Pulmonary artery endothelial cell (primary cell): ENCODE measurements around the gene ITGA1. TPM values are rescaled to one million over a fixed set of nuclear protein-coding genes. Genes with fewer than 3 reads are reported as not detected.
"Not testable (repeated sequence)": the region's sequence is repeated elsewhere in the genome, so short reads cannot be mapped to it uniquely, and the experiment has no call there.

Experiments used
- DNase-seq: peaks from one replicate; pipeline ENCODE4 v3.0.0-alpha.2; 2011; ENCODE audit warnings: low read depth, low spot score
- total RNA-seq: library from RNA; depleted of rRNA; stranded (reverse); fragments of >200 nt; gene quantifications from 2 replicates; pipeline ENCODE4 v1.2.3, GENCODE V29; 2014

The ITGA1 gene
- total RNA-seq, 1 donor from 2014 or later: 2.2 TPM

GRCh38 chr5:52800394-52801213, 12.9 kb downstream of the ITGA1 start:
- DNase-seq: no peak

- DNase-seq: no peak
Observed at GRCh38 chr5:52801329-52801728, 13.6 kb downstream of the ITGA1 start.

GRCh38 chr5:52802272-52802973, 14.7 kb downstream of the ITGA1 start:
- DNase-seq: no peak

- DNase-seq: no peak
Observed at GRCh38 chr5:52802974-52803336, 15.2 kb downstream of the ITGA1 start.

GRCh38 chr5:52804387-52804791, 16.7 kb downstream of the ITGA1 start:
- DNase-seq: no peak

- no peak for DNase-seq
Observed at GRCh38 chr5:52804981-52805380, 17.3 kb downstream of the ITGA1 start.

GRCh38 chr5:52805615-52806014, 17.9 kb downstream of the ITGA1 start:
- DNase-seq: no peak

- no peak for DNase-seq
Observed at GRCh38 chr5:52807037-52807436, 19.3 kb downstream of the ITGA1 start.

- no peak for DNase-seq
Observed at GRCh38 chr5:52807723-52808122, 20.0 kb downstream of the ITGA1 start.

- DNase-seq: no peak
Observed at GRCh38 chr5:52808316-52808901, 20.7 kb downstream of the ITGA1 start.

- DNase-seq: no peak
Observed at GRCh38 chr5:52809884-52810283, 22.2 kb downstream of the ITGA1 start.

- DNase-seq: no peak
Observed at GRCh38 chr5:52810426-52810825, 22.7 kb downstream of the ITGA1 start.

GRCh38 chr5:52811067-52811749, 23.5 kb downstream of the ITGA1 start:
- no peak for DNase-seq

- peak; percentile 49 for DNase-seq
Observed at GRCh38 chr5:52814352-52815148, 26.8 kb downstream of the ITGA1 start.

GRCh38 chr5:52817818-52818217, 30.1 kb downstream of the ITGA1 start:
- no peak for DNase-seq

GRCh38 chr5:52818360-52818759, 30.6 kb downstream of the ITGA1 start:
- DNase-seq: no peak

GRCh38 chr5:52818807-52819206, 31.1 kb downstream of the ITGA1 start:
- DNase-seq: not testable (repeated sequence)

- DNase-seq: no peak
Observed at GRCh38 chr5:52821901-52822300, 34.2 kb downstream of the ITGA1 start.

- no peak for DNase-seq
Observed at GRCh38 chr5:52822437-52822836, 34.7 kb downstream of the ITGA1 start.

GRCh38 chr5:52824827-52825226, 37.1 kb downstream of the ITGA1 start:
- DNase-seq: no peak

- DNase-seq: no peak
Observed at GRCh38 chr5:52825826-52826225, 38.1 kb downstream of the ITGA1 start.
